CD14-positive monocyte (primary cell): ENCODE data around the gene JAK1. TPM values are rescaled to one million over a fixed set of nuclear protein-coding genes. Genes with fewer than 3 reads are reported as not detected.

Experiments used
- DNase-seq, 3 donors: peaks; one replicate each; pipeline ENCODE4 v3.0.0-alpha.2; 2011 to 2022
- H2AFZ ChIP-seq: 2 replicates; pipeline ENCODE4 v1.6.0; 2012; ENCODE audit warnings: mild to moderate bottlenecking, low read depth, low read length, inconsistent platforms; ENCODE audit not compliant: insufficient read depth, poor library complexity, severe bottlenecking
- H3K27ac ChIP-seq, 2 donors: 1 replicate in 1 of 2; 2 replicates in 1 of 2; pipeline ENCODE4 v1.5.1; 2012 to 2013; ENCODE audit warnings: low read length in 2 of 2, control low read depth in 1 of 2, inconsistent platforms in 1 of 2, low read depth in 1 of 2, mild to moderate bottlenecking in 1 of 2
- H3K27me3 ChIP-seq, 2 donors: one replicate each; pipeline versions ENCODE4 v1.6.0 to v1.6.1; 2011 to 2013; ENCODE audit warnings: low read length in 2 of 2; ENCODE audit not compliant: control insufficient read depth in 2 of 2, insufficient read depth in 2 of 2
- H3K36me3 ChIP-seq, 2 donors: replicated peaks in 1 of 2; 1 replicate in 1 of 2; 2 replicates in 1 of 2; pipeline versions ENCODE4 v1.5.1 to v1.6.1; 2012 to 2013; ENCODE audit warnings: low read length in 2 of 2, control low read depth in 1 of 2, inconsistent platforms in 1 of 2, mild to moderate bottlenecking in 1 of 2; ENCODE audit not compliant: insufficient read depth in 2 of 2, control insufficient read depth in 1 of 2
- H3K4me1 ChIP-seq, 2 donors: 1 replicate in 1 of 2; 2 replicates in 1 of 2; pipeline versions ENCODE4 v1.5.1 to v1.6.1; 2012 to 2013; ENCODE audit warnings: low read length in 2 of 2, control low read depth in 1 of 2, inconsistent platforms in 1 of 2, mild to moderate bottlenecking in 1 of 2, moderate library complexity in 1 of 2; ENCODE audit not compliant: insufficient read depth in 2 of 2, control insufficient read depth in 1 of 2
- H3K4me2 ChIP-seq: replicated peaks from 2 replicates; pipeline ENCODE3; 2012; ENCODE audit warnings: low read length, moderate library complexity, mild to moderate bottlenecking; ENCODE audit not compliant: poor library complexity, severe bottlenecking; ENCODE audit errors: extremely low read depth
- H3K4me3 ChIP-seq, 3 experiments: fragments of 200-600 bp in 1 of 3; sonication (generic) in 1 of 3; replicated peaks in 1 of 3; 1 replicate in 2 of 3; 2 replicates in 1 of 3; pipeline ENCODE4 v1.5.1; 2011 to 2013; ENCODE audit warnings: low read length in 3 of 3, mild to moderate bottlenecking in 3 of 3, control low read depth in 2 of 3, low read depth in 2 of 3, inconsistent platforms in 1 of 3, moderate library complexity in 1 of 3
- H3K79me2 ChIP-seq: 2 replicates; pipeline ENCODE4 v1.6.0; 2012; ENCODE audit warnings: mild to moderate bottlenecking, control low read depth, inconsistent platforms, low read length, moderate library complexity; ENCODE audit not compliant: insufficient read depth
- H3K9ac ChIP-seq: 2 replicates; pipeline ENCODE4 v1.6.0; 2017; ENCODE audit warnings: low read length, mild to moderate bottlenecking; ENCODE audit not compliant: insufficient read depth, poor library complexity, severe bottlenecking
- H3K9me3 ChIP-seq, 2 donors: replicated peaks in 1 of 2; 1 replicate in 1 of 2; 2 replicates in 1 of 2; pipeline versions ENCODE4 v1.5.1 to v1.6.1; 2012 to 2013; ENCODE audit warnings: low read length in 2 of 2, control low read depth in 1 of 2; ENCODE audit not compliant: control insufficient read depth in 1 of 2, insufficient read depth in 1 of 2
- H4K20me1 ChIP-seq: 2 replicates; pipeline ENCODE4 v1.6.0; 2012; ENCODE audit warnings: mild to moderate bottlenecking, low read length, control low read depth, moderate library complexity; ENCODE audit not compliant: insufficient read depth
- H3K27ac Mint-ChIP-seq, 7 donors: one replicate each; pipeline ENCODE4 v1.8.0; 2020; ENCODE audit warnings: mild to moderate bottlenecking in 7 of 7, mixed read lengths in 7 of 7, moderate library complexity in 6 of 7, inconsistent platforms in 2 of 7
- H3K27me3 Mint-ChIP-seq, 3 donors: one replicate each; pipeline ENCODE4 v1.8.0; 2021 to 2022; ENCODE audit warnings: low read depth in 3 of 3, mild to moderate bottlenecking in 3 of 3, mixed read lengths in 3 of 3, moderate library complexity in 3 of 3, inconsistent platforms in 1 of 3
- H3K36me3 Mint-ChIP-seq, 2 donors: one replicate each; pipeline ENCODE4 v1.8.0; 2020; ENCODE audit warnings: mixed read lengths in 2 of 2, inconsistent platforms in 1 of 2, mild to moderate bottlenecking in 1 of 2
- H3K4me1 Mint-ChIP-seq: one replicate; pipeline ENCODE4 v1.8.0; 2020; ENCODE audit warnings: mild to moderate bottlenecking, mixed read lengths
- H3K4me3 Mint-ChIP-seq, 2 donors: one replicate each; pipeline ENCODE4 v1.8.0; 2020; ENCODE audit warnings: mild to moderate bottlenecking in 2 of 2, mixed read lengths in 2 of 2, moderate library complexity in 1 of 2
- H3K9me3 Mint-ChIP-seq, 7 donors: one replicate each; pipeline ENCODE4 v1.8.0; 2020 to 2022; ENCODE audit warnings: mixed read lengths in 7 of 7, mild to moderate bottlenecking in 6 of 7, moderate library complexity in 6 of 7, inconsistent platforms in 2 of 7
- CTCF ChIP-seq: fragments of 200-600 bp; IDR thresholded peaks from one replicate; pipeline ENCODE4 v1.8.0; 2022; ENCODE audit warnings: antibody characterized with exemption, mild to moderate bottlenecking
- WGBS: methylation state at CpG from one replicate; pipeline ENCODE4 v1.1.5; 2013; ENCODE audit warnings: missing lambda C conversion rate; ENCODE audit not compliant: insufficient coverage; 5-methylcytosine and 5-hydroxymethylcytosine counted together
- intact Hi-C, 2 donors: fragments of 100-400 bp; cut with micrococcal nuclease; formaldehyde crosslinking; loops; one replicate each; pipeline versions ENCODE4 v1.15.0 to v1.15.1; 2023
- polyA plus RNA-seq, 3 donors: library from polyadenylated mRNA; depleted of rRNA in 1 of 3; unstranded in 2 of 3; stranded (reverse) in 1 of 3; fragments of 300-500 nt in 2 of 3; fragments of >200 nt in 1 of 3; fragmentation: Illumina TruSeq in 2 of 3; gene quantifications; 1 replicate in 2 of 3; 2 replicates in 1 of 3; pipeline ENCODE4 v1.2.3, GENCODE V29; 2012 to 2021

The JAK1 gene
- polyA plus RNA-seq, 3 donors = 43.1 to 76.2 (median 72.6) TPM

- H3K9ac ChIP-seq = no peak overlapping the region
- no peaks in the 10 kb centered on the region for H3K9me3 ChIP-seq
- TF ChIP-seq CTCF = no peak
- no peaks in the 10 kb centered on the region for H3K36me3 ChIP-seq
- H4K20me1 ChIP-seq = peaks cover 98% of the 10 kb centered on the region
- H3K4me1 Mint-ChIP-seq = peaks cover 59% of the 10 kb centered on the region
- peaks cover 5 to 8% of the 10 kb centered on the region in 2 donors for H3K36me3 Mint-ChIP-seq
- peaks cover 84% of the 10 kb centered on the region for H3K79me2 ChIP-seq
- H3K4me1 ChIP-seq = peaks cover 38 to 51% of the 10 kb centered on the region in 2 donors
- H3K27ac ChIP-seq = peak overlapping the region in 1 of 2 donors; percentile 92
- H3K27me3 Mint-ChIP-seq = peaks cover 0 to 3% (median 2%) of the 10 kb centered on the region in 3 donors
- no peak overlapping the region for H2AFZ ChIP-seq
- peak overlapping the region; percentile 16 to 99 (median 98) for H3K27ac Mint-ChIP-seq
- peak in 1 of 3 donors; percentile 20 for DNase-seq
- H3K4me2 ChIP-seq = peak overlapping the region; percentile 62
- no peak overlapping the region for H3K4me3 Mint-ChIP-seq
- H3K4me3 ChIP-seq = peak overlapping the region in 1 of 3 experiments; percentile 48
- no peaks in the 10 kb centered on the region for H3K27me3 ChIP-seq
- no CpG with 5 or more reads among the region's 1 CpG for WGBS
- intact Hi-C loops = loop anchor here (5.0 to 10.0 kb wide), 3 partner anchors 32 to 70 kb away; partner anchors contain the start of gene JAK1 (in 2 of the 2)
- peaks cover 0 to 2% (median 0%) of the 10 kb centered on the region in 7 donors for H3K9me3 Mint-ChIP-seq
Measured at GRCh38 chr1:64934878-64935275, 31.5 kb downstream of the JAK1 start.

GRCh38 chr1:64934115-64934877, 32.1 kb downstream of the JAK1 start:
- peaks cover 0 to 2% (median 0%) of the 10 kb centered on the region in 7 donors for H3K9me3 Mint-ChIP-seq
- Histone ChIP-seq H3K27ac (peak overlapping the region; percentile 70 to 92), H2AFZ (no peak overlapping the region), H3K4me3 (peak overlapping the region in 2 of 3 experiments; percentile 8 to 48), H3K79me2 (peaks cover 84% of the 10 kb centered on the region), H3K4me2 (peak overlapping the region; percentile 62), H3K27me3 (no peaks in the 10 kb centered on the region), H3K36me3 (no peaks in the 10 kb centered on the region), H3K9ac (peak overlapping the region; percentile 48), H3K9me3 (no peaks in the 10 kb centered on the region), H4K20me1 (peaks cover 98% of the 10 kb centered on the region), H3K4me1 (peaks cover 37 to 45% of the 10 kb centered on the region in 2 donors)
- H3K4me1 Mint-ChIP-seq = peaks cover 59% of the 10 kb centered on the region
- intact Hi-C loops = loop anchor here (5.0 to 10.0 kb wide), 3 partner anchors 33 to 71 kb away; partner anchors contain the start of gene JAK1 (in 2 of the 2)
- DNase-seq = peak; percentile 67 to 90 (median 78)
- H3K4me3 Mint-ChIP-seq = peak overlapping the region; percentile 61 to 79
- no peak for TF ChIP-seq CTCF
- WGBS = 0% methylated on average over 3 of the region's 9 CpGs
- peak overlapping the region; percentile 95 to 99 (median 98) for H3K27ac Mint-ChIP-seq
- H3K36me3 Mint-ChIP-seq = peaks cover 5 to 8% of the 10 kb centered on the region in 2 donors
- H3K27me3 Mint-ChIP-seq = peaks cover 0 to 3% (median 2%) of the 10 kb centered on the region in 3 donors
